ENCODE measurements around the gene WNT9A. TPM values are rescaled to one million over a fixed set of nuclear protein-coding genes. Genes with fewer than 3 reads are reported as not detected.
"Not testable (repeated sequence)": the region's sequence is repeated elsewhere in the genome, so short reads cannot be mapped to it uniquely, and the experiment has no call there.

WNT9A gene
- total RNA-seq (2022) (0.24 and 0.37 TPM in 2 replicates), Bru-seq, nascent RNA (percentile 14 among the genes with signal in this experiment), BruChase-seq, experiment 1, labeled RNA remaining after a 6-hour chase (percentile 23 among the genes with signal in this experiment), BruChase-seq, experiment 2, labeled RNA remaining after a 2-hour chase (percentile 22 among the genes with signal in this experiment)
- long read RNA-seq, result 0 reads

- H3K4me1 Mint-ChIP-seq (ENCODE audit: low read depth, unreplicated experiment), result peaks cover 13% of the 10 kb centered on the region
- H3K4me3 Mint-ChIP-seq (ENCODE audit: low read depth, unreplicated experiment), result peak within 1 kb of the TSS; percentile 68
- intact Hi-C loops (cut with micrococcal nuclease; ENCODE audit: unreplicated experiment), result loop anchor here (2.0 kb wide), 1 partner anchor 161 kb away; no protein-coding TSS in a partner anchor
- H3K36me3 Mint-ChIP-seq (ENCODE audit: insufficient read depth, unreplicated experiment), result peaks cover 21% of the 10 kb centered on the region
- H3K27ac Mint-ChIP-seq (ENCODE audit: unreplicated experiment), result no peak within 1 kb of the TSS
- no peak for TF ChIP-seq CTCF (IDR thresholded peaks at IDR 0.05; ENCODE audit: unreplicated experiment)
- DNase-seq, result peak; percentile 36
- H3K9me3 Mint-ChIP-seq (ENCODE audit: low read depth, unreplicated experiment), result no peaks in the 10 kb centered on the region
- H3K27me3 Mint-ChIP-seq (ENCODE audit: unreplicated experiment), result peaks cover 55% of the 10 kb centered on the region
- CTCF ChIA-PET, result interaction anchor here (0.6 to 0.7 kb wide), 2 partner anchors 29 to 154 kb away, joined by 3 read pairs; no protein-coding TSS in a partner anchor
- BruUV-seq (replicated peaks), result no TSS peak
Observed at GRCh38 chr1:227947676-227948492, at the start of gene WNT9A. WNT9A (minus strand) TSS chr1:227947932; CDS start chr1:227947887, 45 bp downstream.

GRCh38 chr1:227996187-227996950 is 48.6 kb upstream of the WNT9A start:
- TF ChIP-seq CTCF (IDR thresholded peaks at IDR 0.05; ENCODE audit: unreplicated experiment), result no peak
- no peak overlapping the region for H3K27ac Mint-ChIP-seq (ENCODE audit: unreplicated experiment)
- H3K4me3 Mint-ChIP-seq (ENCODE audit: low read depth, unreplicated experiment), result no peak overlapping the region
- peaks cover 40% of the 10 kb centered on the region for H3K27me3 Mint-ChIP-seq (ENCODE audit: unreplicated experiment)
- intact Hi-C loops (cut with micrococcal nuclease; ENCODE audit: unreplicated experiment), result loop anchor here (5.0 kb wide), 2 partner anchors 76 to 521 kb away; no protein-coding TSS in a partner anchor
- no peak for DNase-seq
- CTCF ChIA-PET, result no interaction called here
- no peaks in the 10 kb centered on the region for H3K4me1 Mint-ChIP-seq (ENCODE audit: low read depth, unreplicated experiment)
- H3K36me3 Mint-ChIP-seq (ENCODE audit: insufficient read depth, unreplicated experiment), result no peaks in the 10 kb centered on the region
- peaks cover 25% of the 10 kb centered on the region for H3K9me3 Mint-ChIP-seq (ENCODE audit: low read depth, unreplicated experiment)
- BruUV-seq (replicated peaks), result no TSS peak

GRCh38 chr1:227994632-227995300 is 47.0 kb upstream of the WNT9A start:
- TF ChIP-seq CTCF (IDR thresholded peaks at IDR 0.05; ENCODE audit: unreplicated experiment), result no peak
- H3K4me1 Mint-ChIP-seq (ENCODE audit: low read depth, unreplicated experiment), result no peaks in the 10 kb centered on the region
- peaks cover 24% of the 10 kb centered on the region for H3K27me3 Mint-ChIP-seq (ENCODE audit: unreplicated experiment)
- no peaks in the 10 kb centered on the region for H3K36me3 Mint-ChIP-seq (ENCODE audit: insufficient read depth, unreplicated experiment)
- H3K9me3 Mint-ChIP-seq (ENCODE audit: low read depth, unreplicated experiment), result peaks cover 25% of the 10 kb centered on the region
- CTCF ChIA-PET, result no interaction called here
- no peak for DNase-seq
- no peak overlapping the region for H3K27ac Mint-ChIP-seq (ENCODE audit: unreplicated experiment)
- BruUV-seq (replicated peaks), result no TSS peak
- intact Hi-C loops (cut with micrococcal nuclease; ENCODE audit: unreplicated experiment), result loop anchor here (5.0 kb wide), 2 partner anchors 78 to 523 kb away; no protein-coding TSS in a partner anchor
- no peak overlapping the region for H3K4me3 Mint-ChIP-seq (ENCODE audit: low read depth, unreplicated experiment)

GRCh38 chr1:227987181-227987580 is 39.4 kb upstream of the WNT9A start:
- DNase-seq, result no peak
- Mint-ChIP-seq H3K4me3 (ENCODE audit: low read depth, unreplicated experiment) (no peak overlapping the region), H3K9me3 (ENCODE audit: low read depth, unreplicated experiment) (peaks cover 6% of the 10 kb centered on the region), H3K27me3 (ENCODE audit: unreplicated experiment) (peaks cover 13% of the 10 kb centered on the region), H3K36me3 (ENCODE audit: insufficient read depth, unreplicated experiment) (no peaks in the 10 kb centered on the region), H3K4me1 (ENCODE audit: low read depth, unreplicated experiment) (no peaks in the 10 kb centered on the region), H3K27ac (ENCODE audit: unreplicated experiment) (no peak overlapping the region)
- intact Hi-C loops (cut with micrococcal nuclease; ENCODE audit: unreplicated experiment), result no loop called here
- TF ChIP-seq CTCF (IDR thresholded peaks at IDR 0.05; ENCODE audit: unreplicated experiment), result no peak
- no TSS peak for BruUV-seq (replicated peaks)
- CTCF ChIA-PET, result no interaction called here

GRCh38 chr1:227975583-227976283 is 28.0 kb upstream of the WNT9A start:
- H3K27me3 Mint-ChIP-seq (ENCODE audit: unreplicated experiment); H3K4me1 Mint-ChIP-seq (ENCODE audit: low read depth, unreplicated experiment); DNase-seq; intact Hi-C loops (cut with micrococcal nuclease; ENCODE audit: unreplicated experiment); H3K36me3 Mint-ChIP-seq (ENCODE audit: insufficient read depth, unreplicated experiment); BruUV-seq (replicated peaks); CTCF ChIA-PET; H3K4me3 Mint-ChIP-seq (ENCODE audit: low read depth, unreplicated experiment); H3K9me3 Mint-ChIP-seq (ENCODE audit: low read depth, unreplicated experiment); H3K27ac Mint-ChIP-seq (ENCODE audit: unreplicated experiment): not testable (repeated sequence)
